ENCODE measurements around the gene LIN54.
A peak's percentile ranks its signal among the peaks of the same experiment; 100 is the strongest.

Gene LIN54

GRCh38 chr4:82981138-82981537 is 29.5 kb downstream of the LIN54 start:
- H3K4me1 ChIP-seq (ENCODE audit: control insufficient read depth, insufficient read depth, low read length), result no peaks in the 10 kb centered on the region
- no peak overlapping the region for H3K9ac ChIP-seq (ENCODE audit: low read length)
- no peaks in the 10 kb centered on the region for H3K27me3 ChIP-seq (replicated peaks; ENCODE audit: control insufficient read depth, insufficient read depth, low read length)
- H3K36me3 ChIP-seq (ENCODE audit: control insufficient read depth, insufficient read depth, low read length, severe bottlenecking), result peaks cover 21% of the 10 kb centered on the region
- no peak for DNase-seq (ENCODE audit: low read depth)
- H3K9me3 ChIP-seq (ENCODE audit: control insufficient read depth, low read length), result no peaks in the 10 kb centered on the region
- no peak overlapping the region for H3K4me3 ChIP-seq (ENCODE audit: low read length)

GRCh38 chr4:82975792-82976191 is 34.8 kb downstream of the LIN54 start:
- Histone ChIP-seq H3K4me3 (ENCODE audit: low read length) (no peak overlapping the region), H3K9me3 (ENCODE audit: control insufficient read depth, low read length) (no peaks in the 10 kb centered on the region), H3K9ac (ENCODE audit: low read length) (no peak overlapping the region), H3K27me3 (replicated peaks; ENCODE audit: control insufficient read depth, insufficient read depth, low read length) (no peaks in the 10 kb centered on the region), H3K4me1 (ENCODE audit: control insufficient read depth, insufficient read depth, low read length) (no peaks in the 10 kb centered on the region), H3K36me3 (ENCODE audit: control insufficient read depth, insufficient read depth, low read length, severe bottlenecking) (peaks cover 12% of the 10 kb centered on the region)
- DNase-seq (ENCODE audit: low read depth), result peak; percentile 39

- Histone ChIP-seq H3K4me1 (ENCODE audit: control insufficient read depth, insufficient read depth, low read length) (no peaks in the 10 kb centered on the region), H3K4me3 (ENCODE audit: low read length) (no peak overlapping the region), H3K27me3 (replicated peaks; ENCODE audit: control insufficient read depth, insufficient read depth, low read length) (no peaks in the 10 kb centered on the region), H3K36me3 (ENCODE audit: control insufficient read depth, insufficient read depth, low read length, severe bottlenecking) (peaks cover 41% of the 10 kb centered on the region), H3K9ac (ENCODE audit: low read length) (no peak overlapping the region), H3K9me3 (ENCODE audit: control insufficient read depth, low read length) (no peaks in the 10 kb centered on the region)
- DNase-seq (ENCODE audit: low read depth), result no peak
Observed at GRCh38 chr4:82969414-82969813, 41.2 kb downstream of the LIN54 start.

GRCh38 chr4:82968972-82969371 is 41.7 kb downstream of the LIN54 start:
- no peak overlapping the region for H3K9ac ChIP-seq (ENCODE audit: low read length)
- H3K4me3 ChIP-seq (ENCODE audit: low read length), result no peak overlapping the region
- no peaks in the 10 kb centered on the region for H3K27me3 ChIP-seq (replicated peaks; ENCODE audit: control insufficient read depth, insufficient read depth, low read length)
- no peaks in the 10 kb centered on the region for H3K4me1 ChIP-seq (ENCODE audit: control insufficient read depth, insufficient read depth, low read length)
- no peak for DNase-seq (ENCODE audit: low read depth)
- H3K36me3 ChIP-seq (ENCODE audit: control insufficient read depth, insufficient read depth, low read length, severe bottlenecking), result peaks cover 41% of the 10 kb centered on the region
- H3K9me3 ChIP-seq (ENCODE audit: control insufficient read depth, low read length), result no peaks in the 10 kb centered on the region

- H3K9me3 ChIP-seq (ENCODE audit: control insufficient read depth, low read length), result no peaks in the 10 kb centered on the region
- DNase-seq (ENCODE audit: low read depth), result no peak
- no peaks in the 10 kb centered on the region for H3K27me3 ChIP-seq (replicated peaks; ENCODE audit: control insufficient read depth, insufficient read depth, low read length)
- H3K9ac ChIP-seq (ENCODE audit: low read length), result no peak overlapping the region
- H3K36me3 ChIP-seq (ENCODE audit: control insufficient read depth, insufficient read depth, low read length, severe bottlenecking), result peaks cover 48% of the 10 kb centered on the region
- H3K4me1 ChIP-seq (ENCODE audit: control insufficient read depth, insufficient read depth, low read length), result no peaks in the 10 kb centered on the region
- H3K4me3 ChIP-seq (ENCODE audit: low read length), result no peak overlapping the region
Observed at GRCh38 chr4:82965763-82966162, 44.9 kb downstream of the LIN54 start.

- H3K4me1 ChIP-seq (ENCODE audit: control insufficient read depth, insufficient read depth, low read length), result no peaks in the 10 kb centered on the region
- no peaks in the 10 kb centered on the region for H3K9me3 ChIP-seq (ENCODE audit: control insufficient read depth, low read length)
- H3K27me3 ChIP-seq (replicated peaks; ENCODE audit: control insufficient read depth, insufficient read depth, low read length), result no peaks in the 10 kb centered on the region
- no peak for DNase-seq (ENCODE audit: low read depth)
- H3K36me3 ChIP-seq (ENCODE audit: control insufficient read depth, insufficient read depth, low read length, severe bottlenecking), result peaks cover 17% of the 10 kb centered on the region
- no peak overlapping the region for H3K4me3 ChIP-seq (ENCODE audit: low read length)
- no peak overlapping the region for H3K9ac ChIP-seq (ENCODE audit: low read length)
Observed at GRCh38 chr4:82957045-82957444, 53.6 kb downstream of the LIN54 start.

- Histone ChIP-seq H3K36me3 (ENCODE audit: control insufficient read depth, insufficient read depth, low read length, severe bottlenecking) (no peaks in the 10 kb centered on the region), H3K9me3 (ENCODE audit: control insufficient read depth, low read length) (no peaks in the 10 kb centered on the region), H3K4me3 (ENCODE audit: low read length) (no peak overlapping the region), H3K27me3 (replicated peaks; ENCODE audit: control insufficient read depth, insufficient read depth, low read length) (no peaks in the 10 kb centered on the region), H3K9ac (ENCODE audit: low read length) (no peak overlapping the region), H3K4me1 (ENCODE audit: control insufficient read depth, insufficient read depth, low read length) (no peaks in the 10 kb centered on the region)
- DNase-seq (ENCODE audit: low read depth), result no peak
Observed at GRCh38 chr4:82954212-82954611, 56.4 kb downstream of the LIN54 start.

GRCh38 chr4:82951196-82951595 is 59.4 kb downstream of the LIN54 start:
- H3K27me3 ChIP-seq (replicated peaks; ENCODE audit: control insufficient read depth, insufficient read depth, low read length), result no peaks in the 10 kb centered on the region

GRCh38 chr4:82948647-82949204 is 61.9 kb downstream of the LIN54 start:
- no peaks in the 10 kb centered on the region for H3K36me3 ChIP-seq (ENCODE audit: control insufficient read depth, insufficient read depth, low read length, severe bottlenecking)
- H3K4me3 ChIP-seq (ENCODE audit: low read length), result no peak overlapping the region
- no peak overlapping the region for H3K9ac ChIP-seq (ENCODE audit: low read length)
- no peaks in the 10 kb centered on the region for H3K27me3 ChIP-seq (replicated peaks; ENCODE audit: control insufficient read depth, insufficient read depth, low read length)
- DNase-seq (ENCODE audit: low read depth), result peak; percentile 11
- H3K9me3 ChIP-seq (ENCODE audit: control insufficient read depth, low read length), result no peaks in the 10 kb centered on the region
- H3K4me1 ChIP-seq (ENCODE audit: control insufficient read depth, insufficient read depth, low read length), result peaks cover 7% of the 10 kb centered on the region

More at GRCh38 chr4:82951196-82951595, 59.4 kb downstream of the LIN54 start:
- Histone ChIP-seq H3K9ac (ENCODE audit: low read length) (no peak overlapping the region), H3K4me3 (ENCODE audit: low read length) (no peak overlapping the region), H3K4me1 (ENCODE audit: control insufficient read depth, insufficient read depth, low read length) (peaks cover 7% of the 10 kb centered on the region), H3K36me3 (ENCODE audit: control insufficient read depth, insufficient read depth, low read length, severe bottlenecking) (no peaks in the 10 kb centered on the region), H3K9me3 (ENCODE audit: control insufficient read depth, low read length) (no peaks in the 10 kb centered on the region)
- DNase-seq (ENCODE audit: low read depth), result no peak

GRCh38 chr4:82947498-82947897 is 63.1 kb downstream of the LIN54 start:
- no peaks in the 10 kb centered on the region for H3K9me3 ChIP-seq (ENCODE audit: control insufficient read depth, low read length)
- H3K36me3 ChIP-seq (ENCODE audit: control insufficient read depth, insufficient read depth, low read length, severe bottlenecking), result peaks cover under 1% of the 10 kb centered on the region
- H3K27me3 ChIP-seq (replicated peaks; ENCODE audit: control insufficient read depth, insufficient read depth, low read length), result no peaks in the 10 kb centered on the region
- peaks cover 7% of the 10 kb centered on the region for H3K4me1 ChIP-seq (ENCODE audit: control insufficient read depth, insufficient read depth, low read length)
- H3K4me3 ChIP-seq (ENCODE audit: low read length), result no peak overlapping the region
- H3K9ac ChIP-seq (ENCODE audit: low read length), result no peak overlapping the region
- DNase-seq (ENCODE audit: low read depth), result no peak

- peaks cover 47% of the 10 kb centered on the region for H3K36me3 ChIP-seq (ENCODE audit: control insufficient read depth, insufficient read depth, low read length, severe bottlenecking)
- no peak for DNase-seq (ENCODE audit: low read depth)
- no peaks in the 10 kb centered on the region for H3K27me3 ChIP-seq (replicated peaks; ENCODE audit: control insufficient read depth, insufficient read depth, low read length)
- H3K4me3 ChIP-seq (ENCODE audit: low read length), result no peak overlapping the region
- H3K4me1 ChIP-seq (ENCODE audit: control insufficient read depth, insufficient read depth, low read length), result no peaks in the 10 kb centered on the region
- H3K9me3 ChIP-seq (ENCODE audit: control insufficient read depth, low read length), result no peaks in the 10 kb centered on the region
- no peak overlapping the region for H3K9ac ChIP-seq (ENCODE audit: low read length)
Observed at GRCh38 chr4:82939414-82939813, 71.2 kb downstream of the LIN54 start.

GRCh38 chr4:82934441-82934840 is 76.2 kb downstream of the LIN54 start:
- Histone ChIP-seq H3K9ac (ENCODE audit: low read length) (no peak overlapping the region), H3K4me1 (ENCODE audit: control insufficient read depth, insufficient read depth, low read length) (no peaks in the 10 kb centered on the region), H3K36me3 (ENCODE audit: control insufficient read depth, insufficient read depth, low read length, severe bottlenecking) (peaks cover 53% of the 10 kb centered on the region), H3K9me3 (ENCODE audit: control insufficient read depth, low read length) (no peaks in the 10 kb centered on the region), H3K27me3 (replicated peaks; ENCODE audit: control insufficient read depth, insufficient read depth, low read length) (no peaks in the 10 kb centered on the region), H3K4me3 (ENCODE audit: low read length) (no peak overlapping the region)
- no peak for DNase-seq (ENCODE audit: low read depth)
